Inflammatory macrophage treated with lipopolysaccharide for 1 hour (primary cell): Measurements from ENCODE around the gene SCN8A.
"Not testable (repeated sequence)": the region's sequence is repeated elsewhere in the genome, so short reads cannot be mapped to it uniquely, and the experiment has no call there.

ENCODE experiments used
- DNase-seq, 2 donors: peaks; one replicate each; pipeline ENCODE4 v3.0.0-alpha.2; 2020 to 2022

The SCN8A gene

GRCh38 chr12:51626115-51626514 lies 35.1 kb downstream of the SCN8A start:
- DNase-seq: no peak

GRCh38 chr12:51626629-51627028 lies 35.6 kb downstream of the SCN8A start:
- no peak for DNase-seq

- DNase-seq: no peak
Measured at GRCh38 chr12:51630256-51630880, 39.3 kb downstream of the SCN8A start.

GRCh38 chr12:51630986-51631385 lies 40.0 kb downstream of the SCN8A start:
- DNase-seq: no peak

GRCh38 chr12:51631591-51631990 lies 40.6 kb downstream of the SCN8A start:
- no peak for DNase-seq

- no peak for DNase-seq
Measured at GRCh38 chr12:51632623-51633022, 41.6 kb downstream of the SCN8A start.

- no peak for DNase-seq
Measured at GRCh38 chr12:51635346-51635745, 44.3 kb downstream of the SCN8A start.

GRCh38 chr12:51636581-51636980 lies 45.5 kb downstream of the SCN8A start:
- peak; percentile 56 to 59 for DNase-seq

- no peak for DNase-seq
Measured at GRCh38 chr12:51636986-51637385, 46.0 kb downstream of the SCN8A start.

GRCh38 chr12:51639361-51639760 lies 48.3 kb downstream of the SCN8A start:
- DNase-seq: no peak

GRCh38 chr12:51642286-51642685 lies 51.3 kb downstream of the SCN8A start:
- no peak for DNase-seq

- DNase-seq: no peak
Measured at GRCh38 chr12:51643951-51644350, 52.9 kb downstream of the SCN8A start.

GRCh38 chr12:51644691-51645090 lies 53.7 kb downstream of the SCN8A start:
- DNase-seq: not testable (repeated sequence)

GRCh38 chr12:51645961-51646360 lies 54.9 kb downstream of the SCN8A start:
- DNase-seq: no peak

GRCh38 chr12:51647647-51648046 lies 56.6 kb downstream of the SCN8A start:
- DNase-seq: no peak

- peak in 1 of 2 donors; percentile 30 for DNase-seq
Measured at GRCh38 chr12:51653431-51653830, 62.4 kb downstream of the SCN8A start.

GRCh38 chr12:51661199-51661598 lies 70.2 kb downstream of the SCN8A start:
- no peak for DNase-seq

GRCh38 chr12:51661836-51662235 lies 70.8 kb downstream of the SCN8A start:
- DNase-seq: no peak

GRCh38 chr12:51662728-51663154 lies 71.7 kb downstream of the SCN8A start:
- DNase-seq: no peak

GRCh38 chr12:51663390-51663789 lies 72.4 kb downstream of the SCN8A start:
- no peak for DNase-seq

- DNase-seq: no peak
Measured at GRCh38 chr12:51666696-51667095, 75.7 kb downstream of the SCN8A start.

GRCh38 chr12:51667269-51667668 lies 76.2 kb downstream of the SCN8A start:
- no peak for DNase-seq

- peak; percentile 30 to 35 for DNase-seq
Measured at GRCh38 chr12:51669271-51669670, 78.2 kb downstream of the SCN8A start.

- DNase-seq: no peak
Measured at GRCh38 chr12:51669996-51670395, 79.0 kb downstream of the SCN8A start.

GRCh38 chr12:51672334-51672733 lies 81.3 kb downstream of the SCN8A start:
- no peak for DNase-seq
